DOHH2 (cell line): Measurements from ENCODE around the gene RPTOR.

Experiments used
- H3F3A ChIP-seq: fragments of 200-600 bp; sonication (generic), shearing (Covaris generic); 2 replicates; pipeline ENCODE4 v1.6.0; 2016; ENCODE audit warnings: antibody characterized with exemption, mild to moderate bottlenecking; ENCODE audit not compliant: control insufficient read depth, insufficient read depth
- H3K27ac ChIP-seq: fragments of 200-600 bp; sonication (generic); 2 replicates; pipeline ENCODE4 v1.5.1; 2014; ENCODE audit warnings: low read depth, mild to moderate bottlenecking, low read length, moderate library complexity
- H3K27me3 ChIP-seq: fragments of 200-600 bp; sonication (generic); 2 replicates; pipeline ENCODE4 v1.6.1; 2014; ENCODE audit warnings: mild to moderate bottlenecking, low read length, mixed read lengths; ENCODE audit not compliant: control insufficient read depth
- H3K36me3 ChIP-seq: fragments of 200-600 bp; sonication (generic); 2 replicates; pipeline ENCODE4 v1.6.1; 2014; ENCODE audit warnings: mild to moderate bottlenecking, low read length, moderate library complexity, mixed read lengths; ENCODE audit not compliant: control insufficient read depth
- H3K4me1 ChIP-seq: fragments of 200-600 bp; sonication (generic); 2 replicates; pipeline ENCODE4 v1.6.1; 2014; ENCODE audit warnings: mild to moderate bottlenecking, low read length, mixed read lengths; ENCODE audit not compliant: control insufficient read depth
- H3K4me2 ChIP-seq: fragments of 200-600 bp; sonication (generic); 2 replicates; pipeline ENCODE4 v1.6.0; 2014; ENCODE audit warnings: mild to moderate bottlenecking, low read length, moderate library complexity
- H3K4me3 ChIP-seq: fragments of 200-600 bp; sonication (generic); 2 replicates; pipeline ENCODE4 v1.5.1; 2014; ENCODE audit warnings: mild to moderate bottlenecking, low read length, mixed read lengths
- H3K79me2 ChIP-seq: fragments of 200-600 bp; sonication (generic); 2 replicates; pipeline ENCODE4 v1.6.1; 2014; ENCODE audit warnings: mild to moderate bottlenecking, low read length, mixed read lengths; ENCODE audit not compliant: control insufficient read depth
- H3K9me2 ChIP-seq: fragments of 200-600 bp; sonication (generic); replicated peaks from 2 replicates; pipeline ENCODE4 v1.6.1; 2014; ENCODE audit warnings: mild to moderate bottlenecking, low read length, mixed read lengths; ENCODE audit not compliant: control insufficient read depth
- H3K9me3 ChIP-seq: fragments of 200-600 bp; sonication (generic); 2 replicates; pipeline ENCODE4 v1.6.1; 2014; ENCODE audit warnings: antibody characterized with exemption, low read length, mixed read lengths; ENCODE audit not compliant: control insufficient read depth, insufficient read depth
- H4K20me1 ChIP-seq: fragments of 200-600 bp; sonication (generic); 2 replicates; pipeline ENCODE4 v1.6.0; 2014; ENCODE audit warnings: low read depth, mild to moderate bottlenecking, antibody characterized with exemption, low read length, moderate library complexity; ENCODE audit not compliant: control insufficient read depth, insufficient read depth
- CTCF ChIP-seq: fragments of 200-600 bp; sonication (generic); IDR thresholded peaks from one replicate; pipeline ENCODE4 v1.5.1; 2014; ENCODE audit warnings: antibody characterized with exemption, mild to moderate bottlenecking, low read depth, low read length; ENCODE audit not compliant: poor library complexity, severe bottlenecking
- EZH2phosphoT487 ChIP-seq: fragments of 200-600 bp; sonication (generic); IDR thresholded peaks from 2 replicates; pipeline ENCODE4 v1.6.1; 2017; ENCODE audit warnings: borderline replicate concordance, mild to moderate bottlenecking, antibody characterized with exemption, low read length, moderate library complexity, mixed read lengths

RPTOR gene

DNA sequence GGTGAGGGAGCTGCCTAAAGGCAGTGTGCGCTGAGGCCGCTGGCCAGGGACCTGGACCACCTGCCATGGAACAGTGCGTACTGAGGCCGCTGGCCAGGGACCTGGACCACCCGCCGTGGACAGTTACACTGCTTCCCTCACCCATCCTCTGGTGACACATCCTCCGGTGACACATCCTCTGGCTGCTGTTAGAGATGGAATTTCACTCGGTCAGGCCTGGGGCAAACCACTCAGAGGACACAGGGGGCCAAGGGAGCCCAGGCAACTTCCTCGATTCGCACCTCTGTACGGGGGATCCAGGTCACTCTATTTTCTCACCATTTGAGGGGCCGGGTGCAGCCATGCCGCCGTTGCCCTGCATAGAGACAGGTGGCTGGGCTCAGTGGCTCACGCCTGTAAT is 32.4 kb upstream of the RPTOR start:
- H3K27ac ChIP-seq, result no peak overlapping the region
- H3K27me3 ChIP-seq, result no peaks in the 10 kb centered on the region; the same call in 1 of the 2 replicates
- no peak overlapping the region for H3K4me2 ChIP-seq
- H3K9me2 ChIP-seq, result no peaks in the 10 kb centered on the region
- no peaks in the 10 kb centered on the region for H3K4me1 ChIP-seq
- no peaks in the 10 kb centered on the region for H3F3A ChIP-seq
- no peaks in the 10 kb centered on the region for H3K9me3 ChIP-seq
- no peak for TF ChIP-seq CTCF
- TF ChIP-seq EZH2phosphoT487, result no peak
- no peaks in the 10 kb centered on the region for H4K20me1 ChIP-seq
- H3K36me3 ChIP-seq, result no peaks in the 10 kb centered on the region
- no peaks in the 10 kb centered on the region for H3K79me2 ChIP-seq
- H3K4me3 ChIP-seq, result no peak overlapping the region

- no peaks in the 10 kb centered on the region for H3K36me3 ChIP-seq
- no peaks in the 10 kb centered on the region for H3K9me2 ChIP-seq
- TF ChIP-seq CTCF, result no peak
- no peak for TF ChIP-seq EZH2phosphoT487
- H3K27ac ChIP-seq, result no peak overlapping the region
- H3K4me2 ChIP-seq, result no peak overlapping the region
- no peaks in the 10 kb centered on the region for H3F3A ChIP-seq
- no peaks in the 10 kb centered on the region; the same call in 1 of the 2 replicates for H3K27me3 ChIP-seq
- H4K20me1 ChIP-seq, result no peaks in the 10 kb centered on the region
- H3K9me3 ChIP-seq, result no peaks in the 10 kb centered on the region
- H3K4me3 ChIP-seq, result no peak overlapping the region
- no peaks in the 10 kb centered on the region for H3K4me1 ChIP-seq
- H3K79me2 ChIP-seq, result no peaks in the 10 kb centered on the region
Observed at GRCh38 chr17:80513201-80513600, 31.4 kb upstream of the RPTOR start.

DNA sequence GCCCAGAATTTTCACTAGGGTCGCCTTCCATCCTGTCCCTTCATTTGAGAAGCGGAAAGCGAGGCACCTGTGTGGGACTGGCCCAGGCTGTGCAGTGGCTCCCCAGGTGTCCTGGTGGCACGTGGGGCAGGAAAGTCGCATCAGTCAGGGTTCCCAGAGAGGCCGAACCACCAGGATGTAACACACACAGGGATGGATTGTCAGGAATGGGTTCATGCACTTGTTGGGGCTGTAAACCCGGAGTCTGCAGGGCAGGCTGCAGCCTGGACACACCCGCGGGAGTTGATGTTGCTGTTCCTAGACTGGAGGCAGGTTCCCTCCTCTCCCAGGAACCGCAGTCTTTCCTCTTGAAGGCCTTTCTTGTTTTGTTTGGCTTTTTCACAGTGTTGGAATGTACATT is 30.7 kb upstream of the RPTOR start:
- Histone ChIP-seq H3K4me3 (no peak overlapping the region), H3K79me2 (no peaks in the 10 kb centered on the region), H3K36me3 (no peaks in the 10 kb centered on the region), H3K9me3 (no peaks in the 10 kb centered on the region), H3K9me2 (no peaks in the 10 kb centered on the region), H4K20me1 (no peaks in the 10 kb centered on the region), H3K27me3 (no peaks in the 10 kb centered on the region; the same call in 1 of the 2 replicates), H3K4me2 (no peak overlapping the region), H3K27ac (no peak overlapping the region), H3F3A (no peaks in the 10 kb centered on the region), H3K4me1 (no peaks in the 10 kb centered on the region)
- TF ChIP-seq EZH2phosphoT487 (no peak), CTCF (no peak)
